Esophagus (tissue), 2 donors: ENCODE measurements around the gene STEAP3. TPM values are rescaled to one million over a fixed set of nuclear protein-coding genes. Genes with fewer than 3 reads are reported as not detected.

Source experiments
- H3K27ac ChIP-seq, 2 donors: one replicate each; pipeline ENCODE4 v1.5.1; 2013; ENCODE audit warnings: low read depth in 2 of 2, mild to moderate bottlenecking in 2 of 2, inconsistent platforms in 1 of 2, low read length in 1 of 2, moderate library complexity in 1 of 2
- H3K27me3 ChIP-seq, 2 donors: one replicate each; pipeline ENCODE4 v1.6.1; 2013; ENCODE audit warnings: low read length in 2 of 2, control low read depth in 1 of 2, mild to moderate bottlenecking in 1 of 2; ENCODE audit not compliant: insufficient read depth in 2 of 2, control insufficient read depth in 1 of 2
- H3K36me3 ChIP-seq, 2 donors: one replicate each; pipeline ENCODE4 v1.6.1; 2013; ENCODE audit warnings: low read length in 1 of 2; ENCODE audit not compliant: control insufficient read depth in 2 of 2, insufficient read depth in 2 of 2
- H3K4me1 ChIP-seq, 2 donors: one replicate each; pipeline ENCODE4 v1.6.1; 2013; ENCODE audit warnings: low read length in 1 of 2; ENCODE audit not compliant: control insufficient read depth in 2 of 2, insufficient read depth in 2 of 2
- H3K4me3 ChIP-seq, 2 donors: one replicate each; pipeline ENCODE4 v1.5.1; 2013; ENCODE audit warnings: low read length in 2 of 2, mild to moderate bottlenecking in 2 of 2, low read depth in 1 of 2, moderate library complexity in 1 of 2
- H3K9me3 ChIP-seq, 2 donors: one replicate each; pipeline ENCODE4 v1.6.1; 2013; ENCODE audit warnings: mild to moderate bottlenecking in 2 of 2, low read depth in 1 of 2, low read length in 1 of 2, moderate library complexity in 1 of 2; ENCODE audit not compliant: control insufficient read depth in 2 of 2, insufficient read depth in 1 of 2
- WGBS, 2 donors: extraction: QIAGEN DNeasy Blood & Tissue Kit; methylation state at CpG; one replicate each; pipeline ENCODE4 v1.1.7; 2013; 5-methylcytosine and 5-hydroxymethylcytosine counted together
- polyA plus RNA-seq, 2 donors: library from polyadenylated mRNA; stranded (reverse); fragments of 200-250 nt; gene quantifications; one replicate each; pipeline ENCODE4 v1.2.3, GENCODE V29; 2013
- donor health status: healthy with polysubstance abuse.
- donor health status: Bipolar disorder and iron deficiency.

Gene STEAP3
- polyA plus RNA-seq, 2 donors: 9.6 to 10.5 TPM

- Histone ChIP-seq H3K36me3 (peaks cover 0 to 5% of the 10 kb centered on the region in 2 donors), H3K4me3 (no peak overlapping the region), H3K27ac (no peak overlapping the region), H3K27me3 (no peaks in the 10 kb centered on the region), H3K4me1 (peaks cover 9 to 17% of the 10 kb centered on the region in 2 donors), H3K9me3 (peaks cover 4 to 6% of the 10 kb centered on the region in 2 donors)
- 74 to 78% methylated on average over 17 of the region's 17 CpGs for WGBS, 2 donors
Measured at GRCh38 chr2:119242276-119243119, 18.9 kb downstream of the STEAP3 start.

GRCh38 chr2:119243621-119244020 is 20.0 kb downstream of the STEAP3 start:
- no peaks in the 10 kb centered on the region for H3K27me3 ChIP-seq
- H3K27ac ChIP-seq: no peak overlapping the region
- H3K4me1 ChIP-seq: peaks cover 9 to 28% of the 10 kb centered on the region in 2 donors
- H3K4me3 ChIP-seq: no peak overlapping the region
- 69 to 85% methylated on average over 2 of the region's 2 CpGs for WGBS, 2 donors
- peaks cover 4 to 6% of the 10 kb centered on the region in 2 donors for H3K9me3 ChIP-seq
- H3K36me3 ChIP-seq: peaks cover 0 to 9% of the 10 kb centered on the region in 2 donors

GRCh38 chr2:119245076-119245840 is 21.6 kb downstream of the STEAP3 start:
- peaks cover 5 to 27% of the 10 kb centered on the region in 2 donors for H3K4me1 ChIP-seq

GRCh38 chr2:119245841-119246230 is 22.2 kb downstream of the STEAP3 start:
- Histone ChIP-seq H3K9me3 (peaks cover 4 to 6% of the 10 kb centered on the region in 2 donors), H3K4me3 (no peak overlapping the region), H3K27ac (no peak overlapping the region), H3K36me3 (peaks cover 0 to 13% of the 10 kb centered on the region in 2 donors), H3K4me1 (peaks cover 0 to 21% of the 10 kb centered on the region in 2 donors), H3K27me3 (no peaks in the 10 kb centered on the region)
- 93 to 94% methylated on average over 3 of the region's 3 CpGs for WGBS, 2 donors

More at GRCh38 chr2:119245076-119245840, 21.6 kb downstream of the STEAP3 start:
- Histone ChIP-seq H3K27ac (no peak overlapping the region), H3K9me3 (peaks cover 4 to 6% of the 10 kb centered on the region in 2 donors), H3K4me3 (no peak overlapping the region), H3K27me3 (no peaks in the 10 kb centered on the region), H3K36me3 (peaks cover 0 to 13% of the 10 kb centered on the region in 2 donors)
- WGBS, 2 donors: 92 to 94% methylated on average over 17 of the region's 17 CpGs

- H3K4me1 ChIP-seq: peaks cover 0 to 24% of the 10 kb centered on the region in 2 donors
- H3K27ac ChIP-seq: no peak overlapping the region
- no peaks in the 10 kb centered on the region for H3K27me3 ChIP-seq
- peaks cover 0 to 16% of the 10 kb centered on the region in 2 donors for H3K36me3 ChIP-seq
- H3K9me3 ChIP-seq: peaks cover 4 to 6% of the 10 kb centered on the region in 2 donors
- no peak overlapping the region for H3K4me3 ChIP-seq
- 88% methylated on average over 24 of the region's 24 CpGs for WGBS, 2 donors
Measured at GRCh38 chr2:119246884-119247843, 23.5 kb downstream of the STEAP3 start.

- H3K27me3 ChIP-seq: no peaks in the 10 kb centered on the region
- no peak overlapping the region for H3K4me3 ChIP-seq
- peaks cover 4 to 6% of the 10 kb centered on the region in 2 donors for H3K9me3 ChIP-seq
- peaks cover 0 to 22% of the 10 kb centered on the region in 2 donors for H3K4me1 ChIP-seq
- H3K27ac ChIP-seq: peak overlapping the region in 1 of 2 donors; percentile 14
- H3K36me3 ChIP-seq: peaks cover 0 to 17% of the 10 kb centered on the region in 2 donors
- WGBS, 2 donors: 73 to 82% methylated on average over 29 of the region's 29 CpGs
Measured at GRCh38 chr2:119247844-119248271, 24.2 kb downstream of the STEAP3 start.

- Histone ChIP-seq H3K27me3 (no peaks in the 10 kb centered on the region), H3K36me3 (peaks cover 0 to 17% of the 10 kb centered on the region in 2 donors), H3K4me1 (peaks cover 0 to 24% of the 10 kb centered on the region in 2 donors), H3K9me3 (peaks cover 4 to 6% of the 10 kb centered on the region in 2 donors), H3K27ac (peak overlapping the region in 1 of 2 donors; percentile 14), H3K4me3 (no peak overlapping the region)
- 44 to 68% methylated on average over 7 of the region's 7 CpGs for WGBS, 2 donors
Measured at GRCh38 chr2:119248311-119248710, 24.7 kb downstream of the STEAP3 start.

GRCh38 chr2:119248751-119249150 is 25.1 kb downstream of the STEAP3 start:
- peaks cover 4 to 6% of the 10 kb centered on the region in 2 donors for H3K9me3 ChIP-seq
- H3K27ac ChIP-seq: peak overlapping the region in 1 of 2 donors; percentile 24
- peaks cover 0 to 17% of the 10 kb centered on the region in 2 donors for H3K36me3 ChIP-seq
- no peak overlapping the region for H3K4me3 ChIP-seq
- H3K27me3 ChIP-seq: no peaks in the 10 kb centered on the region
- WGBS, 2 donors: 76 to 77% methylated on average over 5 of the region's 5 CpGs
- peaks cover 0 to 24% of the 10 kb centered on the region in 2 donors for H3K4me1 ChIP-seq
